Cardiac fibroblast (primary cell): ENCODE results near the gene E2F2.

Experiments
- DNase-seq, 2 donors: peaks; one replicate each; pipeline versions ENCODE4 v3.0.0 to v3.0.0-alpha.2; 2010; ENCODE audit warnings: low read depth in 2 of 2
- H3K4me3 ChIP-seq, 2 donors: replicated peaks in 1 of 2; 1 replicate in 1 of 2; 2 replicates in 1 of 2; pipeline ENCODE4 v1.5.1; 2011; ENCODE audit warnings: low read depth in 2 of 2, low read length in 2 of 2, mild to moderate bottlenecking in 2 of 2, moderate library complexity in 1 of 2
- TF ChIP-seq, protein P1 (sequence below): IDR thresholded peaks from one replicate; pipeline ENCODE4 v1.5.1; 2011; ENCODE audit warnings: low read depth, mild to moderate bottlenecking, low read length, inconsistent platforms

Gene E2F2

DNA sequence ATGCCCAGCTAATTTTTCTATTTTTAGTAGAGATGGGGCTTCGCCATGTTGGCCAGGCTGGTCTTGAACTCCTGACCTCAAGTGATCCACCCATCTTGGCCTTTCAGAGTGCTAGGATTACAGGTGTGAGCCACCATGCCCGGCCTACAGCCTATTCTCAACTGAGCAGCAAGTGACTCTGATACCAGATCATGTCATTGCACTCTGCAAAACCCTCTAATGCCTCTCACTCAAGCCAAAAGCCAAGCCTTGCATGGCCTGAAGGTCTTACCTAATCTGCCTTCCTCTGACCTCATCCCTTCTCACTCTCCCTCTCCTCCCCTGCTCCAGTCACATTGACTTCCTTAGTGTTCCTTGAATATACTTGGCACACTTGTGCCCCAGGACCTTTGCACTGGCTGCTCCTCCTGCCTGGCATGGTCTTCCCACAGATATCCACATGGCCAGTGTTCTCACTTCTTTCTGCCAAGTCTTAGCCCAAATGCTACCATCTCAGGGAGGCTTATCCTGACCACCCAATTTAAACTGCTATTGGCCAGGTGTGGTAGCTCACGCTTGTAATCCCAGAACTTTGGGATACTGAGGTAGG lies 38.8 kb downstream of the E2F2 start:
- H3K4me3 ChIP-seq, result no peak overlapping the region
- DNase-seq, result no peak
- TF ChIP-seq, protein P1, sequence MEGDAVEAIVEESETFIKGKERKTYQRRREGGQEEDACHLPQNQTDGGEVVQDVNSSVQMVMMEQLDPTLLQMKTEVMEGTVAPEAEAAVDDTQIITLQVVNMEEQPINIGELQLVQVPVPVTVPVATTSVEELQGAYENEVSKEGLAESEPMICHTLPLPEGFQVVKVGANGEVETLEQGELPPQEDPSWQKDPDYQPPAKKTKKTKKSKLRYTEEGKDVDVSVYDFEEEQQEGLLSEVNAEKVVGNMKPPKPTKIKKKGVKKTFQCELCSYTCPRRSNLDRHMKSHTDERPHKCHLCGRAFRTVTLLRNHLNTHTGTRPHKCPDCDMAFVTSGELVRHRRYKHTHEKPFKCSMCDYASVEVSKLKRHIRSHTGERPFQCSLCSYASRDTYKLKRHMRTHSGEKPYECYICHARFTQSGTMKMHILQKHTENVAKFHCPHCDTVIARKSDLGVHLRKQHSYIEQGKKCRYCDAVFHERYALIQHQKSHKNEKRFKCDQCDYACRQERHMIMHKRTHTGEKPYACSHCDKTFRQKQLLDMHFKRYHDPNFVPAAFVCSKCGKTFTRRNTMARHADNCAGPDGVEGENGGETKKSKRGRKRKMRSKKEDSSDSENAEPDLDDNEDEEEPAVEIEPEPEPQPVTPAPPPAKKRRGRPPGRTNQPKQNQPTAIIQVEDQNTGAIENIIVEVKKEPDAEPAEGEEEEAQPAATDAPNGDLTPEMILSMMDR, result no peak

DNA sequence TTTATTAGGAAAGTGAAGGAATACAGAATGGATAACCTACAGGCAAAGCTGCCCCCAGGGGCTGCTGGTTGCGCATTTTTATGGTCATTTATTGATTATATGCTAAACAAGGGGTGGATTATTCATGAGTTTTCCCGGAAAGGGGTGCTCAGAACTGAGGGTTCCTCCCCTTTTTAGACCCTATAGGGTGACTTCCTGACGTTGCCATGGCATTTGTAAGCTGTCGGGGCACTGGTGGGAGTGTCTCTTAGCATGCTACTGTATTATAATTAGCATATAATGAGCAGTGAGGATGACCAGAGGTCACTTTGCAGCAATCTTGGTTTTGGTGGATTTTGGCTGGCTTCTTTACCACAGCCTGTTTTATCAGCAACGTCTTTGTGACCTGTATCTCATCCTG lies 41.2 kb downstream of the E2F2 start:
- TF ChIP-seq, protein P1, result no peak
- no peak for DNase-seq
- H3K4me3 ChIP-seq, result no peak overlapping the region

- TF ChIP-seq, protein P1, result no peak
- H3K4me3 ChIP-seq, result peak overlapping the region; percentile 50 to 73
- DNase-seq, result no peak
These were observed 46.1 kb downstream of the E2F2 start for GRCh38 chr1:23485002-23485332.

DNA sequence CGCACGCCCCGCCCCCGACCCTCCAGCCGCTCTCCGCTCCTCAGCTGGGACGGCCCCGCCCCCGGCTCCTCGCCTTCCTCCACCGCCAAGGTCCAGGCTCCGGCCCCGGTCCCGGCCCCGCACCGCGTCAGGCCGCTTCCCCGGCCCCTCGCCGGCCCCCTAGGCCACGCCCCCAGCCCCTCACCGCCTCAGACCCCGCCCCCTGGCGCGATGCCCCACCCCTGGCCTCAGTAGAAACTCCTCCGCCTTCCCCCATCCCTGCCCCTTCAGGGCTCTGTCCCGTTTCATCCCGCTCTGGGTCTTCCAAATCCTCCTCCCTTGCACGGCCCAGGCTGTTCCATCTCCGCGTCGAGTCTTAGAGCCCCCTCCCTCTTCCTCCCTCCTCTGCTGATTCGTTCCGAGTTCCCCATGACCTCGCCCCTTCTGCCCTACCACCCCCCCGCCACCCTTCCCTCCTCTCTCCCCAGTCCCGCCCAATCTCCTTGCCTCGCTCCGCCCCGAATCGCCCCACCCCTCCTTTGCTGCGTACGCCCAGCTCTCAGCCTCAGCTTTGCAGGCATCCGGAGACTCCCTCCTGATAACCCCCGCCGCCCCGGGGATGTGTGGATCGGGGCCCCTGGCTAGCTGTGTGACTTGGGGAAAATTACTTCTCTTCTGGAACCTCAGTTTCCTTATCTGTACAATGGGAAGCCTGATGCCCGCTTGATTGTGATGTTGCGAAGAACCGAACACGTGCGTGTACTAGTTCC lies 46.6 kb downstream of the E2F2 start:
- peak overlapping the region; percentile 50 to 73 for H3K4me3 ChIP-seq
- DNase-seq, result peak; percentile 89 to 97
- TF ChIP-seq, protein P1, result no peak

DNA sequence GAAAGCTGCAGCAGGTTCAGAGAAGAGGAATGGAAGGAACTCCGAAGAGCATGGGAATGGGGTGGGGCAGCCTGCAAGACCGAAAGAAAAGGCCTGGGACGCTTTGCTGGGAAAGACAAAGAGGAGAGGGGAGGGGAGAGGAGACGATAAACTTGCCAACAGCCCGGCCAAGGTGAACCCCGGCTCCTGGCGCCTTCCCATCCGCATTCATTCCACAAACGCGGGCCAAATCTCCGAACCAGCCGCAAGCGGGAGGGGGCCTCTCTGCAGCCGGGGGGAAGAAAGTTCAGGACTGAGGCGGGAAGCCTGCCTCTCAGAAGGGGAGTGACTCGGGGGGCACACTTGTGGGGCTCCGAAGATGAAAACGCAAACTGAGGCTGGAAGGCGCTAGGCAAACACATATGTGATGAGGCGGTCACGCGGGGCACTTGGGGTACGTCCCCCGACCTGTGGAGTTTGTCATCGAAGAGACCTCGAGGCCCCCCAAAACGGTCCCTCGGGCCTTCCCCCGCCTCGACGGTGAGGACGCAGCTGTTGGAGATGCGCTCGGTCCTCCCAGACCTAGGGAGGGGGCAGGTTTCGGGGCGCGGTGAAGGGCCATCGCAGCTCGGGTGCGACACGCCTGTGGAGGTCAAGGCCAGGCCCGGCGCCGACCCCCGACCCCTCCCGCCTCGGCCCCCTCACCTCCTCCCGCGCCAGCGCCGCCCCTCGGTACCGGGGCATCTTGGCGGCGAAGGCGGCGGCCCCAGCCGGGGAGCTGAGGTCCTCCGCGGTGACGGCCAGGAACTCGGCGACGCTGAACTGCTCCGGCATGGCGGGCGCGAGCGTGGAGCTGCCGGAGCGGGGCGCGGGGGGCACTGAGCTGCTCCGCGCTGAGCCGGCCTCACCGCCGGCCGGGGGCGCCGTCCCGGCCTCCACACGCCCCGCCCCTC lies 47.4 kb downstream of the E2F2 start, which contains the start of gene ASAP3:
ASAP3 (minus strand) TSS at position 859 of the 932 bp plus-strand sequence; CDS start at position 813, 46 bp downstream.
- DNase-seq, result peak; percentile 23 to 80
- peak within 1 kb of the TSS; percentile 73 to 91 for H3K4me3 ChIP-seq
- TF ChIP-seq, protein P1, result peak; percentile 13

DNA sequence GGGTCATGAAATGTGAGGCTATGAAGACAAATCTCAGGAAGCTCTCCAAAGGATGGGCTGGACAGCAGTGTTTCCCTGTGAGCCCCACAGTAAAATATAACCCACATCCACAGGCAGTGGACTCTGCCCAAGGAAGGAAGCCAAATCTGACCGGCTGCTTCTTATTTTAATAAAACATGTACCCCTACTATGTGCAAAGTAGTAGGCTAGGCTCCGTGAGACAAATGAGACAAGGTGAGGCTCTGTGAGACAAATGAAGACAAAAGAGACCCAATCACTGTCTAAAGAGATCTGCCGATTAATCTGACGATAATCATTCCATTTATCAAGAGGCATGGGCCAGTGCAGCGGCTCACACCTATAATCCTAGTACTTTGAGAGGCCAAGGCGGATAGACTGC lies 49.1 kb downstream of the E2F2 start:
- TF ChIP-seq, protein P1, result no peak
- no peak overlapping the region for H3K4me3 ChIP-seq
- no peak for DNase-seq
